Measurements from ENCODE around the gene CDC42EP5.
"Not testable (repeated sequence)": the region's sequence is repeated elsewhere in the genome, so short reads cannot be mapped to it uniquely, and the experiment has no call there.

- not testable (repeated sequence) for TF ChIP-seq SP1 (IDR thresholded peaks at IDR 0.05); ELF4 (IDR thresholded peaks at IDR 0.05); BHLHE40 (IDR thresholded peaks at IDR 0.05; ENCODE audit: borderline replicate concordance); L3MBTL2 (conservative IDR thresholded peaks at IDR 0.05); FOXM1 (IDR thresholded peaks at IDR 0.05; ENCODE audit: borderline replicate concordance)
Observed at GRCh38 chr19:54507038-54507717, 34.1 kb upstream of the CDC42EP5 start.

All from HEK293T (cell line).